CD14-positive monocyte (primary cell): ENCODE data around the gene SCYGR1. TPM values are rescaled to one million over a fixed set of nuclear protein-coding genes. Genes with fewer than 3 reads are reported as not detected.

Experiments
- DNase-seq, 3 donors: peaks; one replicate each; pipeline ENCODE4 v3.0.0-alpha.2; 2011 to 2022
- H2AFZ ChIP-seq: 2 replicates; pipeline ENCODE4 v1.6.0; 2012; ENCODE audit warnings: mild to moderate bottlenecking, low read depth, low read length, inconsistent platforms; ENCODE audit not compliant: insufficient read depth, poor library complexity, severe bottlenecking
- H3K27ac ChIP-seq, 2 donors: 1 replicate in 1 of 2; 2 replicates in 1 of 2; pipeline ENCODE4 v1.5.1; 2012 to 2013; ENCODE audit warnings: low read length in 2 of 2, control low read depth in 1 of 2, inconsistent platforms in 1 of 2, low read depth in 1 of 2, mild to moderate bottlenecking in 1 of 2
- H3K27me3 ChIP-seq, 2 donors: one replicate each; pipeline versions ENCODE4 v1.6.0 to v1.6.1; 2011 to 2013; ENCODE audit warnings: low read length in 2 of 2; ENCODE audit not compliant: control insufficient read depth in 2 of 2, insufficient read depth in 2 of 2
- H3K36me3 ChIP-seq, 2 donors: replicated peaks in 1 of 2; 1 replicate in 1 of 2; 2 replicates in 1 of 2; pipeline versions ENCODE4 v1.5.1 to v1.6.1; 2012 to 2013; ENCODE audit warnings: low read length in 2 of 2, control low read depth in 1 of 2, inconsistent platforms in 1 of 2, mild to moderate bottlenecking in 1 of 2; ENCODE audit not compliant: insufficient read depth in 2 of 2, control insufficient read depth in 1 of 2
- H3K4me1 ChIP-seq, 2 donors: 1 replicate in 1 of 2; 2 replicates in 1 of 2; pipeline versions ENCODE4 v1.5.1 to v1.6.1; 2012 to 2013; ENCODE audit warnings: low read length in 2 of 2, control low read depth in 1 of 2, inconsistent platforms in 1 of 2, mild to moderate bottlenecking in 1 of 2, moderate library complexity in 1 of 2; ENCODE audit not compliant: insufficient read depth in 2 of 2, control insufficient read depth in 1 of 2
- H3K4me2 ChIP-seq: replicated peaks from 2 replicates; pipeline ENCODE3; 2012; ENCODE audit warnings: low read length, moderate library complexity, mild to moderate bottlenecking; ENCODE audit not compliant: poor library complexity, severe bottlenecking; ENCODE audit errors: extremely low read depth
- H3K4me3 ChIP-seq, 3 experiments: fragments of 200-600 bp in 1 of 3; sonication (generic) in 1 of 3; replicated peaks in 1 of 3; 1 replicate in 2 of 3; 2 replicates in 1 of 3; pipeline ENCODE4 v1.5.1; 2011 to 2013; ENCODE audit warnings: low read length in 3 of 3, mild to moderate bottlenecking in 3 of 3, control low read depth in 2 of 3, low read depth in 2 of 3, inconsistent platforms in 1 of 3, moderate library complexity in 1 of 3
- H3K79me2 ChIP-seq: 2 replicates; pipeline ENCODE4 v1.6.0; 2012; ENCODE audit warnings: mild to moderate bottlenecking, control low read depth, inconsistent platforms, low read length, moderate library complexity; ENCODE audit not compliant: insufficient read depth
- H3K9ac ChIP-seq: 2 replicates; pipeline ENCODE4 v1.6.0; 2017; ENCODE audit warnings: low read length, mild to moderate bottlenecking; ENCODE audit not compliant: insufficient read depth, poor library complexity, severe bottlenecking
- H3K9me3 ChIP-seq, 2 donors: replicated peaks in 1 of 2; 1 replicate in 1 of 2; 2 replicates in 1 of 2; pipeline versions ENCODE4 v1.5.1 to v1.6.1; 2012 to 2013; ENCODE audit warnings: low read length in 2 of 2, control low read depth in 1 of 2; ENCODE audit not compliant: control insufficient read depth in 1 of 2, insufficient read depth in 1 of 2
- H4K20me1 ChIP-seq: 2 replicates; pipeline ENCODE4 v1.6.0; 2012; ENCODE audit warnings: mild to moderate bottlenecking, low read length, control low read depth, moderate library complexity; ENCODE audit not compliant: insufficient read depth
- H3K27ac Mint-ChIP-seq, 7 donors: one replicate each; pipeline ENCODE4 v1.8.0; 2020; ENCODE audit warnings: mild to moderate bottlenecking in 7 of 7, mixed read lengths in 7 of 7, moderate library complexity in 6 of 7, inconsistent platforms in 2 of 7
- H3K27me3 Mint-ChIP-seq, 3 donors: one replicate each; pipeline ENCODE4 v1.8.0; 2021 to 2022; ENCODE audit warnings: low read depth in 3 of 3, mild to moderate bottlenecking in 3 of 3, mixed read lengths in 3 of 3, moderate library complexity in 3 of 3, inconsistent platforms in 1 of 3
- H3K36me3 Mint-ChIP-seq, 2 donors: one replicate each; pipeline ENCODE4 v1.8.0; 2020; ENCODE audit warnings: mixed read lengths in 2 of 2, inconsistent platforms in 1 of 2, mild to moderate bottlenecking in 1 of 2
- H3K4me1 Mint-ChIP-seq: one replicate; pipeline ENCODE4 v1.8.0; 2020; ENCODE audit warnings: mild to moderate bottlenecking, mixed read lengths
- H3K4me3 Mint-ChIP-seq, 2 donors: one replicate each; pipeline ENCODE4 v1.8.0; 2020; ENCODE audit warnings: mild to moderate bottlenecking in 2 of 2, mixed read lengths in 2 of 2, moderate library complexity in 1 of 2
- H3K9me3 Mint-ChIP-seq, 7 donors: one replicate each; pipeline ENCODE4 v1.8.0; 2020 to 2022; ENCODE audit warnings: mixed read lengths in 7 of 7, mild to moderate bottlenecking in 6 of 7, moderate library complexity in 6 of 7, inconsistent platforms in 2 of 7
- CTCF ChIP-seq: fragments of 200-600 bp; IDR thresholded peaks from one replicate; pipeline ENCODE4 v1.8.0; 2022; ENCODE audit warnings: antibody characterized with exemption, mild to moderate bottlenecking
- WGBS: methylation state at CpG from one replicate; pipeline ENCODE4 v1.1.5; 2013; ENCODE audit warnings: missing lambda C conversion rate; ENCODE audit not compliant: insufficient coverage; 5-methylcytosine and 5-hydroxymethylcytosine counted together
- intact Hi-C, 2 donors: fragments of 100-400 bp; cut with micrococcal nuclease; formaldehyde crosslinking; loops; one replicate each; pipeline versions ENCODE4 v1.15.0 to v1.15.1; 2023
- polyA plus RNA-seq, 3 donors: library from polyadenylated mRNA; depleted of rRNA in 1 of 3; unstranded in 2 of 3; stranded (reverse) in 1 of 3; fragments of 300-500 nt in 2 of 3; fragments of >200 nt in 1 of 3; fragmentation: Illumina TruSeq in 2 of 3; gene quantifications; 1 replicate in 2 of 3; 2 replicates in 1 of 3; pipeline ENCODE4 v1.2.3, GENCODE V29; 2012 to 2021

The SCYGR1 gene
- polyA plus RNA-seq, 3 donors = not detected

DNA sequence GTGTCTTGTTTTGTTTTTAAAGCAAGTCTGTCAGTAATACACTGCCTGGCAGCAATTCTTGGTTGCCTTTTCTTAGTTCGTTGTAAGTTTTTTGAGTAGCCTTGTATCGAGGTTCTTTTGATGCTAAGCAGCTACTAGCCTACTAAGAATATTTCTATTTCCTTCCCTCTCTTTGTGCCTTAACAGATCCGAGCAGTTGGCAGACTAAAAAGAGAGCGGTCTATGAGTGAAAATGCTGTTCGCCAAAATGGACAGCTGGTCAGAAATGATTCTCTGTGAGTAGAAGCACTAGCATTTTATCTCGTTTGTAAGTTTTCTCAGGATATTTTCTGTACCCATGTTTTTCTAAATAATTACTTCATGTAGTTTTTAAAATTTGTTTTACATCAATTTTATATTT, 47.6 kb downstream of the SCYGR1 start:
- Histone ChIP-seq H3K79me2 (no peaks in the 10 kb centered on the region), H3K27me3 (no peaks in the 10 kb centered on the region), H3K9me3 (no peaks in the 10 kb centered on the region), H3K9ac (no peak overlapping the region), H3K4me3 (no peak overlapping the region), H3K4me1 (peaks cover 10% of the 10 kb centered on the region in 2 donors), H3K4me2 (no peak overlapping the region), H2AFZ (no peak overlapping the region), H3K36me3 (peaks cover 31 to 62% of the 10 kb centered on the region in 2 donors), H4K20me1 (no peaks in the 10 kb centered on the region), H3K27ac (no peak overlapping the region)
- Mint-ChIP-seq H3K36me3 (peaks cover 35 to 71% of the 10 kb centered on the region in 2 donors), H3K9me3 (no peaks in the 10 kb centered on the region), H3K27me3 (no peaks in the 10 kb centered on the region), H3K4me1 (peaks cover 11% of the 10 kb centered on the region), H3K27ac (no peak overlapping the region), H3K4me3 (no peak overlapping the region)
- no peak for DNase-seq
- no peak for TF ChIP-seq CTCF
- WGBS = no CpG with 5 or more reads among the region's 6 CpGs
- intact Hi-C loops = no loop called here

DNA sequence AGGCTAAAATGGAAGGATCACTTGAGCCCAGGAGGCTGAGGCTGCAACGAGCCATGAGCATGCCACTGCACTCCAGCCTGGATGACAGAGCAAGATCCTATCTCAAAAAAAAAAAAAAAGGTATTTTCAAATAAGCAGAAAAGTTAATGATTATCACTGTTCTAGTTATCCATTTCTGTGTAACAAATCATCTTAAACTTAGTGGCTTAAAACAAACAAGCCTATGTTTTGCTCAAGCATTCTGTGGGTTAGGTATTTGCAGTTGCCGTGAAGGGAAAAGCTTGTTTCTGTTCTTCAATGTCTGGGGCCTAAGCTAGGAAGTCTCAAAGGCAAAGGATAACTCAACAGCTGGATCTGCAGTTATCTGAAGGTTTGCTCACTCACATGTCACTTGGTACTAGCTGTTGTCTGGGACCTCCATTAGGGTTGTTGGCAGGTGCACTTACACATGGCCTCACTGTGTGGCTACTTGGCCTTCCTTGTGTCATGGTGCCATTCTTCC, 48.6 kb downstream of the SCYGR1 start:
- no peak for DNase-seq
- no peak overlapping the region for H3K9ac ChIP-seq
- no peak overlapping the region for H3K4me3 Mint-ChIP-seq
- 100% methylated on average over 1 of the region's 2 CpGs for WGBS
- no peak for TF ChIP-seq CTCF
- H3K36me3 Mint-ChIP-seq = peaks cover 40 to 76% of the 10 kb centered on the region in 2 donors
- intact Hi-C loops = no loop called here
- H3K4me2 ChIP-seq = no peak overlapping the region
- no peaks in the 10 kb centered on the region for H3K9me3 Mint-ChIP-seq
- H2AFZ ChIP-seq = no peak overlapping the region
- no peaks in the 10 kb centered on the region for H4K20me1 ChIP-seq
- peaks cover 31 to 68% of the 10 kb centered on the region in 2 donors for H3K36me3 ChIP-seq
- no peak overlapping the region for H3K27ac Mint-ChIP-seq
- peaks cover 17% of the 10 kb centered on the region for H3K4me1 Mint-ChIP-seq
- H3K79me2 ChIP-seq = no peaks in the 10 kb centered on the region
- no peak overlapping the region for H3K27ac ChIP-seq
- no peak overlapping the region for H3K4me3 ChIP-seq
- H3K27me3 Mint-ChIP-seq = no peaks in the 10 kb centered on the region
- no peaks in the 10 kb centered on the region for H3K9me3 ChIP-seq
- H3K4me1 ChIP-seq = peaks cover 12 to 13% of the 10 kb centered on the region in 2 donors
- H3K27me3 ChIP-seq = no peaks in the 10 kb centered on the region

Other genes starting within 250 kb of the SCYGR1 start
- under 1 TPM in 1 of 3 donors, not detected in 2; 0.03 TPM for gene COL4A4, start 223.7 kb downstream of the SCYGR1 start, polyA plus RNA-seq
- under 1 TPM in 1 of 3 donors, not detected in 2; 0.03 TPM for gene COL4A3, start 223.3 kb downstream of the SCYGR1 start, polyA plus RNA-seq
- 100 to 1,000 TPM in 1 of 3 donors, 10 to 100 TPM in 2; 39.4 to 100 (median 91.7) TPM for gene MFF, start 62.7 kb downstream of the SCYGR1 start, polyA plus RNA-seq
- not detected for gene TM4SF20, start 8.6 kb downstream of the SCYGR1 start, polyA plus RNA-seq
- 10 to 100 TPM; 17.3 to 76.1 (median 56.9) TPM for gene AGFG1, start 84.2 kb upstream of the SCYGR1 start, polyA plus RNA-seq
- not detected for gene SCYGR2, start 210.9 kb upstream of the SCYGR1 start, polyA plus RNA-seq
- not detected for gene SCYGR3, start 226.9 kb upstream of the SCYGR1 start, polyA plus RNA-seq
- not detected for gene SCYGR4, start 229.5 kb upstream of the SCYGR1 start, polyA plus RNA-seq